OCI-LY1 (cell line): ENCODE measurements around the gene MRRF.

ENCODE experiments used
- H2AFZ ChIP-seq: fragments of 200-600 bp; sonication (generic), shearing (Covaris generic); 2 replicates; pipeline ENCODE4 v1.6.0; 2014; ENCODE audit warnings: antibody characterized with exemption, mild to moderate bottlenecking, low read length
- H3F3A ChIP-seq: fragments of 200-600 bp; sonication (generic), shearing (Covaris generic); 2 replicates; pipeline ENCODE4 v1.6.0; 2014; ENCODE audit warnings: mild to moderate bottlenecking, antibody characterized with exemption, low read length, moderate library complexity; ENCODE audit not compliant: insufficient read depth
- H3K27ac ChIP-seq: fragments of 200-600 bp; sonication (generic); 2 replicates; pipeline ENCODE4 v1.5.1; 2014; ENCODE audit warnings: low read length, mixed run types, mild to moderate bottlenecking, low read depth; ENCODE audit not compliant: poor library complexity, severe bottlenecking
- H3K27me3 ChIP-seq: fragments of 200-600 bp; sonication (generic); 2 replicates; pipeline ENCODE4 v1.6.0; 2014; ENCODE audit warnings: antibody characterized with exemption, mild to moderate bottlenecking, low read length, moderate library complexity; ENCODE audit not compliant: insufficient read depth
- H3K36me3 ChIP-seq: fragments of 200-600 bp; sonication (generic); 2 replicates; pipeline ENCODE4 v1.6.1; 2014; ENCODE audit warnings: mild to moderate bottlenecking, antibody characterized with exemption, low read length, moderate library complexity, mixed read lengths; ENCODE audit not compliant: insufficient read depth
- H3K4me1 ChIP-seq: fragments of 200-600 bp; sonication (generic); 2 replicates; pipeline ENCODE4 v1.5.1; 2014; ENCODE audit warnings: mild to moderate bottlenecking, low read length, moderate library complexity; ENCODE audit not compliant: insufficient read depth, severe bottlenecking
- H3K4me2 ChIP-seq: fragments of 200-600 bp; sonication (generic), shearing (Covaris generic); 2 replicates; pipeline ENCODE4 v1.6.1; 2014; ENCODE audit warnings: low read length
- H3K4me3 ChIP-seq: fragments of 200-600 bp; sonication (generic); 2 replicates; pipeline ENCODE4 v1.5.1; 2014; ENCODE audit warnings: low read length, low read depth, mild to moderate bottlenecking, mixed read lengths; ENCODE audit not compliant: poor library complexity, severe bottlenecking
- H3K79me2 ChIP-seq: fragments of 200-600 bp; shearing (Covaris generic); 2 replicates; pipeline ENCODE4 v1.6.1; 2016; ENCODE audit warnings: mixed run types, low read length, mixed read lengths; ENCODE audit not compliant: insufficient read depth
- H3K9ac ChIP-seq: fragments of 200-600 bp; sonication (generic), shearing (Covaris generic); 2 replicates; pipeline ENCODE4 v1.6.1; 2014; ENCODE audit warnings: mild to moderate bottlenecking, low read length, mixed read lengths
- H3K9me2 ChIP-seq: fragments of 200-600 bp; sonication (generic), shearing (Covaris generic); 2 replicates; pipeline ENCODE4 v1.6.1; 2014; ENCODE audit warnings: low read depth, mild to moderate bottlenecking, low read length, mixed read lengths
- H3K9me3 ChIP-seq: fragments of 200-600 bp; shearing (Covaris generic); 2 replicates; pipeline ENCODE4 v1.6.1; 2014; ENCODE audit warnings: low read length, mixed read lengths
- H4K20me1 ChIP-seq: fragments of 200-600 bp; sonication (generic), shearing (Covaris generic); 2 replicates; pipeline ENCODE4 v1.6.0; 2016; ENCODE audit warnings: mild to moderate bottlenecking, low read length; ENCODE audit not compliant: insufficient read depth
- EZH2 ChIP-seq: fragments of 200-600 bp; sonication (generic), shearing (Covaris generic); IDR thresholded peaks from 2 replicates; pipeline ENCODE4 v1.8.0; 2017; ENCODE audit warnings: borderline replicate concordance, mixed run types, mild to moderate bottlenecking, antibody characterized with exemption, low read length, moderate library complexity, mixed read lengths
- TF ChIP-seq, protein P1 (sequence below): fragments of 200-600 bp; sonication (generic), shearing (Covaris generic); IDR thresholded peaks from 2 replicates; pipeline ENCODE4 v1.5.1; 2017; ENCODE audit warnings: mild to moderate bottlenecking, antibody characterized with exemption, low read length, moderate library complexity, mixed read lengths

The MRRF gene

DNA sequence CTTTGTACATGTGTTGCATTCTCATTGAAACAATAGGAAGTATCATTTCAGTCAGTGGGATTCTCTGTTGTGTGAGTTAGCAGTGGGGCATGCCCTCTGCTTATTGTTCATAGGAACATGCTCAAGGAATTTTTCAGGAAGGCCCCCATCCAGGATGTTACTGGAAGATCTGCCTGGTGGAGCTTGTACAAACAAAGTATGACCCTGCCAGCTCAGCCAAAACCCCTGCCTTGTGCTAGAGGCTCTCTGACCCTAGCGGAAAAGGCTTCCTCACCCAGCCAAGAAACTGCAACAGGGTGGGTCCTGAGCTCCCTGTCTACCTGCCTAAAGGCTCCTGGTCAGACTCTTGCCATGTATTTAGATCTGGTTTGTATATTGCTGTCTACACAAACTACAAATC, 43.2 kb downstream of the MRRF start:
- no peaks in the 10 kb centered on the region for H3K9me3 ChIP-seq
- H3K27ac ChIP-seq = no peak overlapping the region
- H3K4me2 ChIP-seq = no peak overlapping the region
- H3K27me3 ChIP-seq = no peaks in the 10 kb centered on the region
- no peak overlapping the region for H2AFZ ChIP-seq
- no peak for TF ChIP-seq EZH2
- TF ChIP-seq, protein P1, sequence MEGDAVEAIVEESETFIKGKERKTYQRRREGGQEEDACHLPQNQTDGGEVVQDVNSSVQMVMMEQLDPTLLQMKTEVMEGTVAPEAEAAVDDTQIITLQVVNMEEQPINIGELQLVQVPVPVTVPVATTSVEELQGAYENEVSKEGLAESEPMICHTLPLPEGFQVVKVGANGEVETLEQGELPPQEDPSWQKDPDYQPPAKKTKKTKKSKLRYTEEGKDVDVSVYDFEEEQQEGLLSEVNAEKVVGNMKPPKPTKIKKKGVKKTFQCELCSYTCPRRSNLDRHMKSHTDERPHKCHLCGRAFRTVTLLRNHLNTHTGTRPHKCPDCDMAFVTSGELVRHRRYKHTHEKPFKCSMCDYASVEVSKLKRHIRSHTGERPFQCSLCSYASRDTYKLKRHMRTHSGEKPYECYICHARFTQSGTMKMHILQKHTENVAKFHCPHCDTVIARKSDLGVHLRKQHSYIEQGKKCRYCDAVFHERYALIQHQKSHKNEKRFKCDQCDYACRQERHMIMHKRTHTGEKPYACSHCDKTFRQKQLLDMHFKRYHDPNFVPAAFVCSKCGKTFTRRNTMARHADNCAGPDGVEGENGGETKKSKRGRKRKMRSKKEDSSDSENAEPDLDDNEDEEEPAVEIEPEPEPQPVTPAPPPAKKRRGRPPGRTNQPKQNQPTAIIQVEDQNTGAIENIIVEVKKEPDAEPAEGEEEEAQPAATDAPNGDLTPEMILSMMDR = no peak
- no peaks in the 10 kb centered on the region for H4K20me1 ChIP-seq
- no peaks in the 10 kb centered on the region for H3K9me2 ChIP-seq
- no peak overlapping the region for H3K4me3 ChIP-seq
- H3K9ac ChIP-seq = no peak overlapping the region
- peaks cover 66% of the 10 kb centered on the region for H3K36me3 ChIP-seq
- no peaks in the 10 kb centered on the region for H3F3A ChIP-seq
- no peaks in the 10 kb centered on the region for H3K4me1 ChIP-seq
- no peaks in the 10 kb centered on the region for H3K79me2 ChIP-seq

DNA sequence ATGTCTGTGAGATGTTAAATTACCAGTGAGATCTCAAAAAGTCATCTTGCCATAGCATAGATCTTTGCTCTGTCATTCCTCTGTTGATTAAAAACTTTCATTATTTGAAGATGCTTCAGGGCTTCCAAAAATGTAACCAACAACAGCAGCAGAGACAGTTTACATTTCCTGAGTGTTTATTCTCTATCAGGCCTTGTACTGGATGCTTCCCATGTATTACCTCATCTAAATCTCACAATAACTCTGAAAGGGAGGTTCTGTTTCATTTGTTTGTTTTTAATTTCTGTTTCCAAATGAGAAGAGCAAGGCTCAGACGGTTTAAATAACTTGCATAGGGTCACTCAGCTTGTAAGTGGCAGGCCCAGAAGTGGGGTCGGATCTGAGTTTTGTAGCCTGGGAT, 45.2 kb downstream of the MRRF start:
- H3K27me3 ChIP-seq = no peaks in the 10 kb centered on the region
- no peak overlapping the region for H3K4me2 ChIP-seq
- no peaks in the 10 kb centered on the region for H3K9me3 ChIP-seq
- no peak overlapping the region for H3K4me3 ChIP-seq
- no peaks in the 10 kb centered on the region for H3K79me2 ChIP-seq
- H3K36me3 ChIP-seq = peaks cover 70% of the 10 kb centered on the region
- H3F3A ChIP-seq = no peaks in the 10 kb centered on the region
- no peaks in the 10 kb centered on the region for H3K4me1 ChIP-seq
- H2AFZ ChIP-seq = no peak overlapping the region
- TF ChIP-seq, protein P1 = no peak
- no peak for TF ChIP-seq EZH2
- H3K27ac ChIP-seq = no peak overlapping the region
- no peaks in the 10 kb centered on the region for H4K20me1 ChIP-seq
- no peaks in the 10 kb centered on the region for H3K9me2 ChIP-seq
- no peak overlapping the region for H3K9ac ChIP-seq

DNA sequence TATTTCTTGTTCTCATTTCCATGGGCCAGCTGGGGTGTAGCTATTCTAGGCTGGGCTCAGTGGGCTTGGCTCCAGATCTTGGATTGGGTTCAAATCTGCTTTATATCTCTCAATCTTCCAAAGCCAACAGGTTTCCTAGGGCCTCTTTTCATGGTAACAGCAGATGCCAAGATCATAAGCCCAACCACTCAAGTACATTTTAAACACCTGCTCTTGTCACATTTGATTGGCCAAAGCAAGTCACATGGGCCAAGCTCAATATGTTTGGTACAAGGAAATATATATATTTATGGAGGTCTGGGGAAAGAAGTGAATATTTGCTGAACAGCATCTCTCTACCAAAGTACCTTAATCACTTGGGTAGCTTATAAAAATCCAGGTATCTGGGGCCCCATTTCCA, 49.5 kb downstream of the MRRF start:
- peaks cover 65% of the 10 kb centered on the region for H3K36me3 ChIP-seq
- H3K4me2 ChIP-seq = no peak overlapping the region
- H3K4me1 ChIP-seq = no peaks in the 10 kb centered on the region

More for the DNA sequence above, 49.5 kb downstream of the MRRF start:
- H2AFZ ChIP-seq = no peak overlapping the region
- TF ChIP-seq, protein P1 = no peak
- TF ChIP-seq EZH2 = no peak
- H3F3A ChIP-seq = no peaks in the 10 kb centered on the region
- no peak overlapping the region for H3K4me3 ChIP-seq
- H3K27me3 ChIP-seq = no peaks in the 10 kb centered on the region
- H3K9me2 ChIP-seq = no peaks in the 10 kb centered on the region
- H3K79me2 ChIP-seq = no peaks in the 10 kb centered on the region
- H4K20me1 ChIP-seq = no peaks in the 10 kb centered on the region
- H3K9ac ChIP-seq = no peak overlapping the region
- no peaks in the 10 kb centered on the region for H3K9me3 ChIP-seq
- no peak overlapping the region for H3K27ac ChIP-seq
